GM18868 (cell line): ENCODE data around the gene TUBA1A.
"Not testable (repeated sequence)": the region's sequence is repeated elsewhere in the genome, so short reads cannot be mapped to it uniquely, and the experiment has no call there.

ENCODE experiments used
- ATAC-seq: cut with Tn5 transposase; IDR thresholded peaks from one replicate; pipeline ENCODE4 v1.9.1; 2021; ENCODE audit warnings: mild to moderate bottlenecking, moderate library complexity; ENCODE audit not compliant: unreplicated experiment

TUBA1A gene

GRCh38 chr12:49160399-49160798 is 28.5 kb downstream of the TUBA1A start:
- no peak for ATAC-seq

- no peak for ATAC-seq
Observed at GRCh38 chr12:49154221-49154620, 34.7 kb downstream of the TUBA1A start.

DNA sequence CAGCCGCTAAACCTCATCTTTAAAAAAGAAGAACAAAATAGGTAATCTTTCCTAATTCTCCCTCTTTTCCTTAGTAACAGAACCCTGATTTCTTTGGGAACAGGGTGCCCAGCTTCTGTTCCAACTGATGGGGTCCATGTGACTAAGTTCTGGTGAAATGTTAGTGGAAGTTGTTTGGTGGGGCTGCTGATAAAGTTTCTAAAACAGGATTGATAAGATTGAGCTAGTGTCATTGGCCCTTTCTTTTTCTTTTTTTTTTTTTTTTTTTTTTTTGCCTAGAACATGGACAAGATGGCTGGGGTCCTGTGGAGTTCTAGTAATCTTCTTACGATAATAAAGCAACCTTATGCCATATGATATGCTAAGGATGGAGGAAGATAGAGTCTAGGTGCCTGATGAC is 41.5 kb downstream of the TUBA1A start:
- ATAC-seq = no peak

DNA sequence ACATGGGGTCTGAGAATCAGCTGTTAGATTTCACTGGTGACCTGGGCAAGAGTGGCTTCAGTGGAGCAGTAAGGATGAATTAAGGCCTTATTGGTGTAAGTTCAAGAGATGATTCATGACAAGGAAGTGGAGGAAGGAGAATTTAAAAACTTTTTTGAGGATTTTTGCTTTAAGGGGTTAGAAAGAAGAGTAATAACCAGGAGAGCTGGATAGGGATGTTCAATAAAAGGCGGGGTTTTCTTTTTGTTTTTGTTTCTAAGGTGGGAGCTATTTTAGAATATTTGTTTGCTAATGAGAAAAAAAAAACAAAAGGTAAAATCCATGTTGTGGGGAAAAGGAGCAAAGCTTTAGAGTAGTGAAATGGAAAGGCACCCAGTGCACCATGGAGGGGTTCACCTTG is 42.5 kb downstream of the TUBA1A start:
- no peak for ATAC-seq

- no peak for ATAC-seq
Observed at GRCh38 chr12:49144384-49144783, 44.5 kb downstream of the TUBA1A start.

DNA sequence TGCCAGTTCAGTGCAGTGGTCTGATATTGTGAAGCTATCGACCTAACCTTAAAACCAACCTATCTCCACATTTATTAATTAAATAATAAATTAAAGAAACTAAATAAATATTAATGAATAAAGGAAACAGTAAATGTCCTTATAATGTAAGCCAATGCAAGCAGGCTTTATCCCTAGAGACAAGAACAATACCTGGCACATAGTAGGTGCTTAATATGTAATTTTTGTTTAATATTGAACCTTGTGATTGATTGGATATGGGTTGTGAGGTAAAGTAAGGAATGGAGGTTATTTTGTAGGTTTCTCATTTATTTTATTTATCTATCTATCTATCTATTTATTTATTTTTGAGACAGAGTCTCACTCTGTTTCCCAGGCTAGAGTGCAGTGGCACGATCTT is 49.9 kb downstream of the TUBA1A start:
- no peak for ATAC-seq

DNA sequence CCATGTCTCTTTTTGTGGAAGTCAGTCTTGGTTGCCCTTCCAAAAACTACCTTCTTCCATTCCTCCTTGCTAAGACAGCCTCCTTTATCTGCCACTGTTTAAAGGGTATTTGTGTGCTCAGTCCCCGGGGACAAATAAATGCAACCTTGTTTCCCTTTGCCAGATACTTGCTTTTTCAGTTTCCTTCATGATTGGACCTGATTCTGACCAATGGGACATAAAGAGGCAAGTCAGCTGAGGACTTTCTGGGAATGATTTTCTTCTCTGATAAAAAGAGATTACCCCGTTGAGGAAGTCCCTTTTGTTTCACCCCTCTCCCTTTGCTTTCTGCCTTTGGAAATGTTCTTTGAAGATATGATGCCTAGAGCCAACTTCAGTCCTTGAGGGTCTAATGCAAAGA is 50.3 kb downstream of the TUBA1A start:
- ATAC-seq = no peak

GRCh38 chr12:49137476-49137875 is 51.4 kb downstream of the TUBA1A start:
- no peak for ATAC-seq

DNA sequence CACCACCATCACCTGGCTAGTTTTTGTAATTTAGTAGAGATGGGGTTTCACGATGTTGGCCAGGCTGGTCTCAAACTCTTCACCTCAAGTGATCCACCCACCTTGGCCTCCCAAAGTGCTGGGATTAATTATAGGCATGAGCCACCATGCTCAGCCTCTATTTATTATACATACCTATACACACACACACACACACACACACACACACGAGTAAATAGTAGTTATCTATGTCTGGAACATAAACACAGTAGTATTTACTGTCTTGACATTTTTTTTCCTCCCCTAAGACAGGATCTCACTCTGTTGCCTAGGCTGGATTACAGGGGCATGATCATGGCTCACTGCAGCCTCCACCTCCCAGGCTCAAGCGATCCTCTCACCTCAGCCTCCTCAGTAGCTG is 51.9 kb downstream of the TUBA1A start:
- not testable (repeated sequence) for ATAC-seq
